Testis (tissue), 3 donors: ENCODE measurements around the gene MTA1. TPM values are rescaled to one million over a fixed set of nuclear protein-coding genes. Genes with fewer than 3 reads are reported as not detected.

Experiments used
- DNase-seq: peaks from one replicate; pipeline ENCODE4 v3.0.0-alpha.2; 2019
- H3K27ac ChIP-seq, 2 donors: fragments of 200-600 bp; sonication (generic); one replicate each; pipeline ENCODE4 v1.5.1; 2019
- H3K27me3 ChIP-seq: fragments of 200-600 bp; sonication (generic); one replicate; pipeline ENCODE4 v1.5.1; 2019
- H3K36me3 ChIP-seq: fragments of 200-600 bp; sonication (generic); one replicate; pipeline ENCODE4 v1.5.1; 2017; ENCODE audit warnings: low read depth; ENCODE audit errors: missing control alignments
- H3K4me1 ChIP-seq: fragments of 200-600 bp; sonication (generic); one replicate; pipeline ENCODE4 v1.5.1; 2019
- H3K4me3 ChIP-seq, 2 donors: fragments of 200-600 bp; sonication (generic); one replicate each; pipeline ENCODE4 v1.5.1; 2017 to 2019
- H3K9me3 ChIP-seq: fragments of 200-600 bp; sonication (generic); one replicate; pipeline ENCODE4 v1.5.1; 2017
- CTCF ChIP-seq, 3 experiments: fragments of 450-650 bp in 2 of 3; fragments of 200-600 bp in 1 of 3; sonication (generic) in 1 of 3; IDR thresholded peaks; one replicate each; pipeline ENCODE4 v1.5.1; 2016 to 2019; ENCODE audit warnings: antibody characterized with exemption in 3 of 3, mild to moderate bottlenecking in 2 of 3, moderate library complexity in 1 of 3
- POLR2A ChIP-seq: fragments of 450-650 bp; IDR thresholded peaks from one replicate; pipeline ENCODE4 v1.6.1; 2017; ENCODE audit warnings: antibody characterized with exemption, mild to moderate bottlenecking, moderate library complexity
- WGBS, 2 donors: methylation state at CpG; one replicate each; pipeline ENCODE4 v1.1.5; 2018; 5-methylcytosine and 5-hydroxymethylcytosine counted together
- intact Hi-C: fragments of 100-400 bp; cut with DNase I; formaldehyde crosslinking; loops from one replicate; pipeline ENCODE4 v1.15.1; 2023; ENCODE audit warnings: low total_unique reads
- polyA plus RNA-seq: library from polyadenylated mRNA; stranded (reverse); fragments of 350-450 nt; fragmentation: Illumina TruSeq; extraction: RNeasy Lipid Tissue Mini Kit (QIAGEN cat#74804); gene quantifications from one replicate; pipeline ENCODE4 v1.2.3, GENCODE V29; 2014; ENCODE audit warnings: low read depth, low replicate concordance; ENCODE audit not compliant: insufficient read depth
- total RNA-seq, 2 donors: library from RNA; depleted of rRNA; stranded (reverse); fragments of >200 nt; gene quantifications; one replicate each; pipeline ENCODE4 v1.2.3, GENCODE V29; 2016

The MTA1 gene
- total and polyA plus RNA-seq, 3 donors from 2014 or later, result 118 to 135 (median 120) TPM

GRCh38 chr14:105384605-105385321 is 34.9 kb upstream of the MTA1 start:
- intact Hi-C loops, result no loop called here
- TF ChIP-seq POLR2A (no peak), CTCF (IDR thresholded peaks at IDR 0.05) (no peak)
- Histone ChIP-seq H3K4me1 (no peaks in the 10 kb centered on the region), H3K27me3 (no peaks in the 10 kb centered on the region), H3K4me3 (no peak overlapping the region), H3K36me3 (no peaks in the 10 kb centered on the region), H3K27ac (no peak overlapping the region), H3K9me3 (no peaks in the 10 kb centered on the region)
- WGBS, 2 donors, result 87 to 95% methylated on average over 3 to 27 of the region's 29 CpGs
- no peak for DNase-seq

GRCh38 chr14:105385322-105385637 is 34.3 kb upstream of the MTA1 start:
- Histone ChIP-seq H3K27ac (no peak overlapping the region), H3K36me3 (no peaks in the 10 kb centered on the region), H3K4me1 (no peaks in the 10 kb centered on the region), H3K27me3 (no peaks in the 10 kb centered on the region), H3K4me3 (no peak overlapping the region), H3K9me3 (no peaks in the 10 kb centered on the region)
- DNase-seq, result no peak
- TF ChIP-seq CTCF (IDR thresholded peaks at IDR 0.05) (no peak), POLR2A (no peak)
- intact Hi-C loops, result no loop called here
- WGBS, 2 donors, result 95% methylated on average over 4 to 19 of the region's 19 CpGs

- WGBS, 2 donors, result 90 to 92% methylated on average over 19 to 22 of the region's 22 CpGs
Observed at GRCh38 chr14:105385698-105386365, 33.8 kb upstream of the MTA1 start.

GRCh38 chr14:105386581-105387529 is 32.8 kb upstream of the MTA1 start:
- no peaks in the 10 kb centered on the region for H3K36me3 ChIP-seq
- H3K4me3 ChIP-seq, result no peak overlapping the region
- no peaks in the 10 kb centered on the region for H3K9me3 ChIP-seq
- no peaks in the 10 kb centered on the region for H3K27me3 ChIP-seq
- intact Hi-C loops, result no loop called here
- no peak for TF ChIP-seq POLR2A
- no peak for TF ChIP-seq CTCF (IDR thresholded peaks at IDR 0.05)
- no peaks in the 10 kb centered on the region for H3K4me1 ChIP-seq
- DNase-seq, result no peak
- 91 to 96% methylated on average over 9 to 32 of the region's 33 CpGs for WGBS, 2 donors
- no peak overlapping the region for H3K27ac ChIP-seq

More at GRCh38 chr14:105385698-105386365, 33.8 kb upstream of the MTA1 start:
- Histone ChIP-seq H3K27me3 (no peaks in the 10 kb centered on the region), H3K4me1 (no peaks in the 10 kb centered on the region), H3K4me3 (no peak overlapping the region), H3K9me3 (no peaks in the 10 kb centered on the region), H3K36me3 (no peaks in the 10 kb centered on the region), H3K27ac (no peak overlapping the region)
- DNase-seq, result no peak
- no peak for TF ChIP-seq CTCF (IDR thresholded peaks at IDR 0.05)
- intact Hi-C loops, result no loop called here
